Ascending aorta (tissue), 2 donors: Measurements from ENCODE around the gene KAZN. TPM values are rescaled to one million over a fixed set of nuclear protein-coding genes. Genes with fewer than 3 reads are reported as not detected.
"Not testable (repeated sequence)": the region's sequence is repeated elsewhere in the genome, so short reads cannot be mapped to it uniquely, and the experiment has no call there.

ENCODE experiments used
- DNase-seq, 2 donors: peaks; one replicate each; pipeline ENCODE4 v3.0.0-alpha.2; 2019; ENCODE audit warnings: low spot score in 2 of 2
- H3K27ac ChIP-seq, 2 donors: fragments of 200-600 bp; sonication (generic); one replicate each; pipeline ENCODE4 v1.5.1; 2016 to 2017; ENCODE audit warnings: mild to moderate bottlenecking in 1 of 2
- H3K27me3 ChIP-seq: fragments of 200-600 bp; sonication (generic); one replicate; pipeline ENCODE4 v1.5.1; 2017
- H3K36me3 ChIP-seq, 2 donors: fragments of 200-600 bp; sonication (generic); one replicate each; pipeline ENCODE4 v1.5.1; 2016
- H3K4me1 ChIP-seq, 2 donors: fragments of 200-600 bp; sonication (generic); one replicate each; pipeline ENCODE4 v1.5.1; 2016 to 2017; ENCODE audit warnings: mild to moderate bottlenecking in 1 of 2
- H3K4me3 ChIP-seq, 2 donors: fragments of 200-600 bp; sonication (generic); one replicate each; pipeline ENCODE4 v1.5.1; 2016 to 2017; ENCODE audit warnings: mild to moderate bottlenecking in 1 of 2
- H3K9me3 ChIP-seq, 2 donors: fragments of 200-600 bp; sonication (generic); one replicate each; pipeline ENCODE4 v1.5.1; 2016
- CTCF ChIP-seq, 3 experiments: fragments of 200-600 bp in 2 of 3; fragments of 450-650 bp in 1 of 3; sonication (generic) in 2 of 3; IDR thresholded peaks; one replicate each; pipeline ENCODE4 v1.5.1; 2016 to 2019; ENCODE audit warnings: antibody characterized with exemption in 3 of 3, mild to moderate bottlenecking in 1 of 3, moderate library complexity in 1 of 3
- intact Hi-C: fragments of 100-400 bp; cut with DNase I; formaldehyde crosslinking; loops from one replicate; pipeline ENCODE4 v1.15.1; 2023
- total RNA-seq: library from RNA; depleted of rRNA; stranded (reverse); fragments of >200 nt; gene quantifications from one replicate; pipeline ENCODE4 v1.1.0, GENCODE V29; 2016

Gene KAZN
- total RNA-seq, 1 donor from 2014 or later = 58.5 TPM

- Histone ChIP-seq H3K36me3 (no peaks in the 10 kb centered on the region), H3K9me3 (no peaks in the 10 kb centered on the region), H3K4me3 (no peak overlapping the region), H3K27ac (no peak overlapping the region), H3K4me1 (no peaks in the 10 kb centered on the region), H3K27me3 (no peaks in the 10 kb centered on the region)
- TF ChIP-seq CTCF (IDR thresholded peaks at IDR 0.05) = peak; percentile 80 to 89 (median 85)
- intact Hi-C loops = loop anchor here (1.0 kb wide), 2 partner anchors 144 to 176 kb away; no protein-coding TSS in a partner anchor
- DNase-seq = peak in 1 of 2 donors; percentile 83
Measured at GRCh38 chr1:15128520-15129313, 530.2 kb downstream of the KAZN start.

GRCh38 chr1:15129944-15130343 is 531.5 kb downstream of the KAZN start:
- Histone ChIP-seq H3K36me3 (no peaks in the 10 kb centered on the region), H3K27ac (no peak overlapping the region), H3K4me1 (no peaks in the 10 kb centered on the region), H3K27me3 (no peaks in the 10 kb centered on the region), H3K4me3 (no peak overlapping the region), H3K9me3 (no peaks in the 10 kb centered on the region)
- no peak for TF ChIP-seq CTCF (IDR thresholded peaks at IDR 0.05)
- DNase-seq = no peak
- intact Hi-C loops = no loop called here

- no peak for TF ChIP-seq CTCF (IDR thresholded peaks at IDR 0.05)
- no peaks in the 10 kb centered on the region for H3K9me3 ChIP-seq
Measured at GRCh38 chr1:15130607-15131006, 532.1 kb downstream of the KAZN start.

GRCh38 chr1:15132965-15133364 is 534.5 kb downstream of the KAZN start:
- Histone ChIP-seq H3K4me3 (no peak overlapping the region), H3K27me3 (no peaks in the 10 kb centered on the region), H3K36me3 (no peaks in the 10 kb centered on the region), H3K9me3 (no peaks in the 10 kb centered on the region), H3K4me1 (no peaks in the 10 kb centered on the region), H3K27ac (no peak overlapping the region)
- DNase-seq = no peak
- intact Hi-C loops = no loop called here
- TF ChIP-seq CTCF (IDR thresholded peaks at IDR 0.05) = no peak

More at GRCh38 chr1:15130607-15131006, 532.1 kb downstream of the KAZN start:
- intact Hi-C loops = no loop called here
- H3K36me3 ChIP-seq = no peaks in the 10 kb centered on the region
- H3K27ac ChIP-seq = no peak overlapping the region
- no peak overlapping the region for H3K4me3 ChIP-seq
- H3K4me1 ChIP-seq = no peaks in the 10 kb centered on the region
- no peaks in the 10 kb centered on the region for H3K27me3 ChIP-seq
- DNase-seq = no peak

GRCh38 chr1:15134285-15134684 is 535.8 kb downstream of the KAZN start:
- no peak for TF ChIP-seq CTCF (IDR thresholded peaks at IDR 0.05)
- no peaks in the 10 kb centered on the region for H3K27me3 ChIP-seq
- H3K9me3 ChIP-seq = no peaks in the 10 kb centered on the region
- H3K36me3 ChIP-seq = no peaks in the 10 kb centered on the region
- no peak overlapping the region for H3K4me3 ChIP-seq
- H3K4me1 ChIP-seq = no peaks in the 10 kb centered on the region
- intact Hi-C loops = no loop called here
- no peak overlapping the region for H3K27ac ChIP-seq
- no peak for DNase-seq

- H3K4me1 ChIP-seq, H3K36me3 ChIP-seq, H3K9me3 ChIP-seq, H3K4me3 ChIP-seq, H3K27ac ChIP-seq, DNase-seq, intact Hi-C loops, H3K27me3 ChIP-seq: not testable (repeated sequence)
Measured at GRCh38 chr1:15135604-15136003, 537.1 kb downstream of the KAZN start.
